ENCODE results near the gene PTPRE. TPM values are rescaled to one million over a fixed set of nuclear protein-coding genes. Genes with fewer than 3 reads are reported as not detected.

The PTPRE gene
- total and polyA plus RNA-seq, 4 donors = 30.9 to 46.9 (median 37.2) TPM

- H3K9me3 ChIP-seq (ENCODE audit: control insufficient read depth, insufficient read depth, low read length) = no peaks in the 10 kb centered on the region
- 48% methylated on average over 16 of the region's 16 CpGs for WGBS (ENCODE audit: insufficient coverage)
- H3K27ac ChIP-seq (ENCODE audit: low read depth, low read length) = no peak overlapping the region
- peak in 2 of 6 donors; percentile 49 to 70 for DNase-seq (ENCODE audit: low read depth in 4 of 6, low spot score in 6 of 6)
- H3K36me3 ChIP-seq (ENCODE audit: control insufficient read depth, insufficient read depth, low read length) = peaks cover 14% of the 10 kb centered on the region
- H3K4me3 ChIP-seq (ENCODE audit: low read depth, low read length) = no peak overlapping the region
- H3K27me3 ChIP-seq (ENCODE audit: control insufficient read depth, insufficient read depth, low read length) = no peaks in the 10 kb centered on the region
- peaks cover 42% of the 10 kb centered on the region for H3K4me1 ChIP-seq (ENCODE audit: control insufficient read depth, insufficient read depth, low read length)
Observed at GRCh38 chr10:127935071-127935561, 28.2 kb downstream of the PTPRE start.

DNA sequence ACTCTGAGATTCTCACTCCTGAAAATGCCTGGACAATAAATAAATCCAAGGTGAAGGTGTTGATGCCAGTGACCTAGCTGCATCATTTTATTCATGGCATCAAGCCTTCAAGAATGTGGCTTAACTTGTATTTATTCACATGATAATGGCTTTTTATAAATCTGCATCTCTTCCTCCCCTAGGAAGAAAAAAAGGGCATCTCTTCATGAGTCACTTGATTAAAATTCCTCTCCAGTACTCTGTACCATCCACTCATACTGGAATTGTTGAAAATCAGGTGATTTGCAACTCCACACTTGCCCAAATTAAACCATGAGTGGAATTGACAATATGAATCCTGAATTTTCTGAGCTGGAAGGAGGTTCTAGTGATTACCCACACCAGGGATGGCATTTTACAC lies 30.2 kb downstream of the PTPRE start:
- DNase-seq (ENCODE audit: low read depth in 4 of 6, low spot score in 6 of 6) = no peak
- Histone ChIP-seq H3K9me3 (ENCODE audit: control insufficient read depth, insufficient read depth, low read length) (no peaks in the 10 kb centered on the region), H3K4me1 (ENCODE audit: control insufficient read depth, insufficient read depth, low read length) (peaks cover 45% of the 10 kb centered on the region), H3K4me3 (ENCODE audit: low read depth, low read length) (no peak overlapping the region), H3K27me3 (ENCODE audit: control insufficient read depth, insufficient read depth, low read length) (no peaks in the 10 kb centered on the region), H3K36me3 (ENCODE audit: control insufficient read depth, insufficient read depth, low read length) (peaks cover 14% of the 10 kb centered on the region), H3K27ac (ENCODE audit: low read depth, low read length) (no peak overlapping the region)

GRCh38 chr10:127937915-127938463 lies 31.1 kb downstream of the PTPRE start:
- H3K27ac ChIP-seq (ENCODE audit: low read depth, low read length) = peak overlapping the region; percentile 29
- H3K9me3 ChIP-seq (ENCODE audit: control insufficient read depth, insufficient read depth, low read length) = no peaks in the 10 kb centered on the region
- peaks cover 14% of the 10 kb centered on the region for H3K36me3 ChIP-seq (ENCODE audit: control insufficient read depth, insufficient read depth, low read length)
- H3K4me1 ChIP-seq (ENCODE audit: control insufficient read depth, insufficient read depth, low read length) = peaks cover 45% of the 10 kb centered on the region
- no peaks in the 10 kb centered on the region for H3K27me3 ChIP-seq (ENCODE audit: control insufficient read depth, insufficient read depth, low read length)
- peak in 3 of 6 donors; percentile 32 to 77 (median 75) for DNase-seq (ENCODE audit: low read depth in 4 of 6, low spot score in 6 of 6)
- no peak overlapping the region for H3K4me3 ChIP-seq (ENCODE audit: low read depth, low read length)
- 5% methylated on average over 2 of the region's 5 CpGs for WGBS (ENCODE audit: insufficient coverage)

DNA sequence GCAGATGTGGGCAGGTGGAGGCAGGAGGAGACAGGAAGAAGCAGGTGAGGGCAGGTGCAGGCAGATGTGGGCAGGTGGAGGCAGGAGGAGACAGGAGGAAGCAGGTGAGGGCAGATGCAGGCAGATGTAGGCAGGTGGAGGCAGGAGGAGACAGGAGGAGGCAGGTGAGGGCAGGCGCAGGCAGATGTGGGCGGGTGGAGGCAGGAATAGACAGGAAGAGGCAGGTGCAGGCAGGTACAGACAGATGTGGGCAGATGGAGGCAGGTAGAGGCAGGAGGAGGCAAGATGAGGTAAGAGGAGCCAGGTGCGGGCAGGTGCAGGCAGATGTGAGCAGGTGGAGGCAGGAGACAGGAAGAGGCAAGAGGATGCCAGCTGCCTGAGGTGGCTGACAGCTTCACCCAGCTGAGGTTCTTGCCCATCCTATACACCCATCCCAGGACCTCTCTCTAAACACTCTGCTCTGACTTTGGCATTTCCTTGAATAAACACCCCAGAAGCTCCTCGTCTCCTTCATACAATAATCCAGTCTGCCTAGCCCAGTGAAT lies 33.0 kb downstream of the PTPRE start:
- DNase-seq (ENCODE audit: low read depth in 4 of 6, low spot score in 6 of 6) = no peak

GRCh38 chr10:127940866-127941640 lies 34.1 kb downstream of the PTPRE start:
- no peak overlapping the region for H3K27ac ChIP-seq (ENCODE audit: low read depth, low read length)
- 87% methylated on average over 4 of the region's 6 CpGs for WGBS (ENCODE audit: insufficient coverage)

More for the DNA sequence above, 33.0 kb downstream of the PTPRE start:
- WGBS (ENCODE audit: insufficient coverage) = 89% methylated on average over 4 of the region's 4 CpGs
- peaks cover 40% of the 10 kb centered on the region for H3K4me1 ChIP-seq (ENCODE audit: control insufficient read depth, insufficient read depth, low read length)
- H3K27ac ChIP-seq (ENCODE audit: low read depth, low read length) = no peak overlapping the region
- H3K27me3 ChIP-seq (ENCODE audit: control insufficient read depth, insufficient read depth, low read length) = no peaks in the 10 kb centered on the region
- peaks cover 8% of the 10 kb centered on the region for H3K36me3 ChIP-seq (ENCODE audit: control insufficient read depth, insufficient read depth, low read length)
- no peaks in the 10 kb centered on the region for H3K9me3 ChIP-seq (ENCODE audit: control insufficient read depth, insufficient read depth, low read length)
- no peak overlapping the region for H3K4me3 ChIP-seq (ENCODE audit: low read depth, low read length)

DNA sequence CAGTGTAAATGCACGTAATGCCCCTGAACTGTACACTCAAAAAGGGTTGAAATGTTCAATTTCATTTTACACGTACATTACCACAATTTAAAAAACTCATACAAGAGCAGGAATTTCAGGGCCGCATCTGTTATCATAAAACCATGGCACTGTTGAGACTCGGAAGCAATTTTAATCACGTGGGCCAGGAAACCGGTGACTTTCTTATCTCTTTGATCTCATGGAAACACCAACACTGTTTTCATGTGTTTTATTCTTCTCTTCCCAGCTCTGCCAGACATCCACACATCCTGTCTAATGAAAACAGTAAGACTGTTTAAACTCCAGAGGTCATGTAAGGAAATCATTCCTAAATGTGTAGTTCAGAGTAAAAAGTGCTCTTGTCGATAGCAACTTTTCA lies 35.9 kb downstream of the PTPRE start:
- H3K9me3 ChIP-seq (ENCODE audit: control insufficient read depth, insufficient read depth, low read length) = no peaks in the 10 kb centered on the region
- no peaks in the 10 kb centered on the region for H3K27me3 ChIP-seq (ENCODE audit: control insufficient read depth, insufficient read depth, low read length)
- no peak overlapping the region for H3K27ac ChIP-seq (ENCODE audit: low read depth, low read length)
- peaks cover 21% of the 10 kb centered on the region for H3K4me1 ChIP-seq (ENCODE audit: control insufficient read depth, insufficient read depth, low read length)
- peaks cover 5% of the 10 kb centered on the region for H3K36me3 ChIP-seq (ENCODE audit: control insufficient read depth, insufficient read depth, low read length)
- no peak overlapping the region for H3K4me3 ChIP-seq (ENCODE audit: low read depth, low read length)
- 68% methylated on average over 5 of the region's 7 CpGs for WGBS (ENCODE audit: insufficient coverage)
- DNase-seq (ENCODE audit: low read depth in 4 of 6, low spot score in 6 of 6) = no peak

More at GRCh38 chr10:127940866-127941640, 34.1 kb downstream of the PTPRE start:
- H3K27me3 ChIP-seq (ENCODE audit: control insufficient read depth, insufficient read depth, low read length) = no peaks in the 10 kb centered on the region
- DNase-seq (ENCODE audit: low read depth in 4 of 6, low spot score in 6 of 6) = no peak
- H3K36me3 ChIP-seq (ENCODE audit: control insufficient read depth, insufficient read depth, low read length) = peaks cover 5% of the 10 kb centered on the region
- H3K9me3 ChIP-seq (ENCODE audit: control insufficient read depth, insufficient read depth, low read length) = no peaks in the 10 kb centered on the region
- H3K4me3 ChIP-seq (ENCODE audit: low read depth, low read length) = no peak overlapping the region
- H3K4me1 ChIP-seq (ENCODE audit: control insufficient read depth, insufficient read depth, low read length) = peaks cover 30% of the 10 kb centered on the region

GRCh38 chr10:127943336-127943910 lies 36.5 kb downstream of the PTPRE start:
- H3K27me3 ChIP-seq (ENCODE audit: control insufficient read depth, insufficient read depth, low read length) = no peaks in the 10 kb centered on the region
- H3K4me3 ChIP-seq (ENCODE audit: low read depth, low read length) = no peak overlapping the region
- H3K4me1 ChIP-seq (ENCODE audit: control insufficient read depth, insufficient read depth, low read length) = peaks cover 15% of the 10 kb centered on the region
- H3K9me3 ChIP-seq (ENCODE audit: control insufficient read depth, insufficient read depth, low read length) = no peaks in the 10 kb centered on the region
- DNase-seq (ENCODE audit: low read depth in 4 of 6, low spot score in 6 of 6) = no peak
- no peak overlapping the region for H3K27ac ChIP-seq (ENCODE audit: low read depth, low read length)
- H3K36me3 ChIP-seq (ENCODE audit: control insufficient read depth, insufficient read depth, low read length) = peaks cover 5% of the 10 kb centered on the region
- WGBS (ENCODE audit: insufficient coverage) = 80% methylated on average over 10 of the region's 10 CpGs

DNA sequence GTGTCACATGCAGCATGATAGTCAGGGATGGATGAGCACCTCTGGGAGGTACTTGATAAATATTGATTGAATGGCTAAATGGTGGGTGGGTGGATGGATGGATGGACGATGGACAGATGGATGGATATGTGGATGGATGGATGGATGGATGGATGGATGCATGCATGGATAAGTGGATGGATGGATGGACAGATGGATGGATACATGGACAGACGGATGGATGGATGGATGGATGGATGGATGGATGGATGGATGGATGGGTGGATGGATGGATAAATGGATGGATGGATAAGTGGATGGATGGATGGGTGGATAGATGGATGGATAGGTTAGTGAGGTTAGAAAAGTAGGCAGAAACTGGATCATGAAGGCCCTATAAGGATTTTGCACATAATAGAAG lies 37.4 kb downstream of the PTPRE start:
- peaks cover 11% of the 10 kb centered on the region for H3K4me1 ChIP-seq (ENCODE audit: control insufficient read depth, insufficient read depth, low read length)
- no peaks in the 10 kb centered on the region for H3K9me3 ChIP-seq (ENCODE audit: control insufficient read depth, insufficient read depth, low read length)
- H3K27ac ChIP-seq (ENCODE audit: low read depth, low read length) = no peak overlapping the region
- peaks cover 5% of the 10 kb centered on the region for H3K36me3 ChIP-seq (ENCODE audit: control insufficient read depth, insufficient read depth, low read length)
- no peaks in the 10 kb centered on the region for H3K27me3 ChIP-seq (ENCODE audit: control insufficient read depth, insufficient read depth, low read length)
- no peak overlapping the region for H3K4me3 ChIP-seq (ENCODE audit: low read depth, low read length)
- no peak for DNase-seq (ENCODE audit: low read depth in 4 of 6, low spot score in 6 of 6)
- WGBS (ENCODE audit: insufficient coverage) = 100% methylated on average over 2 of the region's 2 CpGs

- no peak for DNase-seq (ENCODE audit: low read depth in 4 of 6, low spot score in 6 of 6)
- 86% methylated on average over 1 of the region's 2 CpGs for WGBS (ENCODE audit: insufficient coverage)
- peaks cover under 1% of the 10 kb centered on the region for H3K4me1 ChIP-seq (ENCODE audit: control insufficient read depth, insufficient read depth, low read length)
- H3K36me3 ChIP-seq (ENCODE audit: control insufficient read depth, insufficient read depth, low read length) = no peaks in the 10 kb centered on the region
- H3K4me3 ChIP-seq (ENCODE audit: low read depth, low read length) = no peak overlapping the region
- H3K9me3 ChIP-seq (ENCODE audit: control insufficient read depth, insufficient read depth, low read length) = no peaks in the 10 kb centered on the region
- no peaks in the 10 kb centered on the region for H3K27me3 ChIP-seq (ENCODE audit: control insufficient read depth, insufficient read depth, low read length)
- H3K27ac ChIP-seq (ENCODE audit: low read depth, low read length) = no peak overlapping the region
Observed at GRCh38 chr10:127945341-127945758, 38.4 kb downstream of the PTPRE start.

All from spinal cord (tissue), 10 donors.